GM19468 (cell line): ENCODE measurements around the gene AFF2.

Source experiments
- ATAC-seq: cut with Tn5 transposase; IDR thresholded peaks from one replicate; pipeline ENCODE4 v1.9.1; 2021; ENCODE audit warnings: mild to moderate bottlenecking, moderate library complexity, moderate number of reproducible peaks; ENCODE audit not compliant: unreplicated experiment; ENCODE audit errors: extremely low read depth

The AFF2 gene

DNA sequence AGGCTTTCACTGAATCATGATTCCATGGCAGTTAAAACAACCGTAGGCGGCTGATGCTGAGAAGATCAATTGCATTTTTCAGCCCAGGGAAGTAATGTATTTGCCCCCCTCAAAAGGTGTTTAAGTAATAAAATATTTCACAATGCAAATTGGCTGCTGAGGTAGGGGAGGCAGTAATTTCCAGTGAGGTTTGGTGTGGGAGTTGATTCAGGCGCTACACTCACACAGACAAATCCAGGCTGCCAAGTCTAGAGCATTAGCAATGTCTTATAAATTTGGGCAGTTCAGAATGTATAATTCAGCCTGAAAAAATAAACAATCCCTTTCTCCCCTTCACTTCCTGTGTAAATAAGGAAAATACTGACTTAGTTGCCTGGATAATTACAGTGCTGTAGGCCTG lies 543.0 kb downstream of the AFF2 start:
- ATAC-seq = no peak

DNA sequence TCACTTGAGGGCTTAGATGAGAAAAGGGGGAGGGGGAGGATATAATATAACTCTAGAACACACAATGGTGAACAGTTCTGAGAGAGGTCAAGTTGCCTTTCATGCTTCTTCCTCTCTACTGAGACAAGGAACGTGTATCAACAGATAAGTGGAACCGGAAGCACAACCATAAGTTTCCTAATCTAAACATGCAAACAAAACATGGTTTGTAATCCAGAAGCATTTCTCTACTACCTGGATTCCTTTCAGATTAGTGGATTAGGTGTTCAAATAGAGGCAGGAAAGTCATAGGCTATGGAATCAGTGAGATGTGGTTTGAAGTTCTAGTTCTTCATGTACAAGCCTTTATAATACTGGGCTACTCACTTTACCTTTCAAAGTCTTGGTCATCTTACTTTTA lies 544.1 kb downstream of the AFF2 start:
- ATAC-seq = no peak

DNA sequence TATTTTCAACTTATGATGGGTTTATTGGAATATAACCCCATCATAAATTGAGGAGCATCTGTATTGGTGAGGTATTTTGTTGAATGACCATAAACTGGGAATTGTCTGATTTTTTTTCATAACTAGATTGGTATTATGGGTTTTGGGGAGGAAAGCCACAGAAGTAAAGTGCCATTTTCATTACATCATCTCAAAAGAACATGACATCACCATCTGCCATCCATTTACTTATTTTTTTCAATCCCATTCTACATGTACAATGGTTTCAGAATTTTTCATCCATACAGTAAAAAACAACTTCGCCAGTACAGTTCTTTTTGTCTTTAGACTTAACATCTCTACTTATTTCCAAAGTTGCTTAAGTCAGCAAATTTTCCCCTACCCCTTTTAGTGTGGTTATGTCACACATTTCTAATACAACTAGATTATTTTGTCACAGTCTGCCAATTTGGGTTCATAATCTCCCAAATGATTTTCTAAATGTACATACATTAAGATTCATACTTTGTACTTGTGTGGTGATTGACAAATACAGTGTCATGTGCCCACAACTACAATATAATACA lies 545.3 kb downstream of the AFF2 start:
- ATAC-seq = no peak
